Testis (tissue), 5 donors: ENCODE measurements around the gene ZNF362. TPM values are rescaled to one million over a fixed set of nuclear protein-coding genes. Genes with fewer than 3 reads are reported as not detected.

Experiments used
- DNase-seq: peaks from one replicate; pipeline ENCODE4 v3.0.0-alpha.2; 2019
- H3K27ac ChIP-seq, 2 donors: fragments of 200-600 bp; sonication (generic); one replicate each; pipeline ENCODE4 v1.5.1; 2019
- H3K27me3 ChIP-seq: fragments of 200-600 bp; sonication (generic); one replicate; pipeline ENCODE4 v1.5.1; 2019
- H3K36me3 ChIP-seq: fragments of 200-600 bp; sonication (generic); one replicate; pipeline ENCODE4 v1.5.1; 2017; ENCODE audit warnings: low read depth; ENCODE audit errors: missing control alignments
- H3K4me1 ChIP-seq: fragments of 200-600 bp; sonication (generic); one replicate; pipeline ENCODE4 v1.5.1; 2019
- H3K4me3 ChIP-seq, 2 donors: fragments of 200-600 bp; sonication (generic); one replicate each; pipeline ENCODE4 v1.5.1; 2017 to 2019
- H3K9me3 ChIP-seq: fragments of 200-600 bp; sonication (generic); one replicate; pipeline ENCODE4 v1.5.1; 2017
- POLR2A ChIP-seq: fragments of 450-650 bp; IDR thresholded peaks from one replicate; pipeline ENCODE4 v1.6.1; 2017; ENCODE audit warnings: antibody characterized with exemption, mild to moderate bottlenecking, moderate library complexity
- WGBS, 2 donors: methylation state at CpG; one replicate each; pipeline ENCODE4 v1.1.5; 2018; 5-methylcytosine and 5-hydroxymethylcytosine counted together
- intact Hi-C: fragments of 100-400 bp; cut with DNase I; formaldehyde crosslinking; loops from one replicate; pipeline ENCODE4 v1.15.1; 2023; ENCODE audit warnings: low total_unique reads
- long read RNA-seq, 2 donors: transcript quantifications; one replicate each; lab custom pipeline, GENCODE V29; 2026
- polyA plus RNA-seq: library from polyadenylated mRNA; stranded (reverse); fragments of 350-450 nt; fragmentation: Illumina TruSeq; extraction: RNeasy Lipid Tissue Mini Kit (QIAGEN cat#74804); gene quantifications from one replicate; pipeline ENCODE4 v1.2.3, GENCODE V29; 2014; ENCODE audit warnings: low read depth, low replicate concordance; ENCODE audit not compliant: insufficient read depth
- total RNA-seq, 2 donors: library from RNA; depleted of rRNA; stranded (reverse); fragments of >200 nt; gene quantifications; one replicate each; pipeline ENCODE4 v1.2.3, GENCODE V29; 2016
- TF ChIP-seq, protein P1 (sequence below), 3 experiments: fragments of 450-650 bp in 2 of 3; fragments of 200-600 bp in 1 of 3; sonication (generic) in 1 of 3; IDR thresholded peaks; one replicate each; pipeline ENCODE4 v1.5.1; 2016 to 2019; ENCODE audit warnings: antibody characterized with exemption in 3 of 3, mild to moderate bottlenecking in 2 of 3, moderate library complexity in 1 of 3

ZNF362 gene
- total RNA-seq (10 to 100 TPM; 26.6 to 28.6 TPM), polyA plus RNA-seq (16.3 TPM)
- long read RNA-seq, donor 1, partial matches to known transcripts = 6 of 12 reads
- long read RNA-seq, donor 1, other reads (novel, unspliced or antisense) = 6 of 12 reads
- long read RNA-seq, donor 2, partial matches to known transcripts = 7 of 8 reads
- long read RNA-seq, donor 2, other reads (novel, unspliced or antisense) = 0 of 8 reads

DNA sequence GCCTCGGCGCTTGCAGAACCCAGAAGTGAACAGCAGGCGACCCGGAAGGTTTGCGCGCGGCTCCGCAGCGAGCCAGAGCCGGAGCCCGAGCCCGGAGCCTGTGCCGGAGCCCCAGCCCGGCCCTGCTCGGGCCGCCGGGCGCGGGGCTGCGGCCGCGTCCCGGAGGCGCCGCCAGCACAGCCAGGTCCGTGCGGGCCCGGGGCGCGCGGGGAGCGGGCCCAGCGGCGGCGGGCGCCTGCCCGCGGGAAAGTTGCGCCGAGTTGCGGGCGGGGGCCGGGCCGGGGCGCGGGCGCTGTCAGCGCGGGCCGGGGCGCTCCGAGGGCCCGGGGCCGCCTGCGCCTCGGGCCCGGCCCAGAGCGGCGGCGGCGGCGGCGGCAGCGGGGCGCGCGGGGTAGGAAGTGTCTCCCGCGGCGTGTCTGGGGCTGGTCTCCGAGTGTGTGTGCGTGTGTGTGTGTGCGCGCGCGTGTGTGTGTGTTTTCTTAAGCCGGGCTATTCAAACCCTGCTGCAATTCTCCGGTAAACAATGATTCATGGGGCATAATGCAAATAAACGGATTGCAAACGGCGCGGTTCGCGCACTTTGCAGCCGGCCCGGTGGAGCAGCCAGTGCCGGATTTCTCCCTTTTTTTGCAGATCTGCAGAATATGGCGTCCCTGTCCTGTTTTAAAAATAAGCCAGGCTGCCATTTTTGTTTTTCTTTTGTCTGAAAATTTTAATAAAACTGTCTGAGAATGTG, at the start of gene ZNF362:
Gene ZNF362, plus strand, starts transcription at position 22 of the 736 bp plus-strand sequence. CDS start 14,083 bp downstream, outside the sequence.
- Histone ChIP-seq H3K4me3 (peak within 1 kb of the TSS; percentile 69 to 74), H3K27ac (peak within 1 kb of the TSS; percentile 93 to 96), H3K27me3 (no peaks in the 10 kb centered on the region), H3K9me3 (no peaks in the 10 kb centered on the region), H3K4me1 (peaks cover 42% of the 10 kb centered on the region), H3K36me3 (no peaks in the 10 kb centered on the region)
- intact Hi-C loops = no loop called here
- TF ChIP-seq POLR2A = no peak
- TF ChIP-seq, protein P1, sequence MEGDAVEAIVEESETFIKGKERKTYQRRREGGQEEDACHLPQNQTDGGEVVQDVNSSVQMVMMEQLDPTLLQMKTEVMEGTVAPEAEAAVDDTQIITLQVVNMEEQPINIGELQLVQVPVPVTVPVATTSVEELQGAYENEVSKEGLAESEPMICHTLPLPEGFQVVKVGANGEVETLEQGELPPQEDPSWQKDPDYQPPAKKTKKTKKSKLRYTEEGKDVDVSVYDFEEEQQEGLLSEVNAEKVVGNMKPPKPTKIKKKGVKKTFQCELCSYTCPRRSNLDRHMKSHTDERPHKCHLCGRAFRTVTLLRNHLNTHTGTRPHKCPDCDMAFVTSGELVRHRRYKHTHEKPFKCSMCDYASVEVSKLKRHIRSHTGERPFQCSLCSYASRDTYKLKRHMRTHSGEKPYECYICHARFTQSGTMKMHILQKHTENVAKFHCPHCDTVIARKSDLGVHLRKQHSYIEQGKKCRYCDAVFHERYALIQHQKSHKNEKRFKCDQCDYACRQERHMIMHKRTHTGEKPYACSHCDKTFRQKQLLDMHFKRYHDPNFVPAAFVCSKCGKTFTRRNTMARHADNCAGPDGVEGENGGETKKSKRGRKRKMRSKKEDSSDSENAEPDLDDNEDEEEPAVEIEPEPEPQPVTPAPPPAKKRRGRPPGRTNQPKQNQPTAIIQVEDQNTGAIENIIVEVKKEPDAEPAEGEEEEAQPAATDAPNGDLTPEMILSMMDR (IDR thresholded peaks at IDR 0.05) = peak in 1 of 3 experiments; percentile 10
- WGBS, 2 donors = 0 to 1% methylated on average over 16 to 46 of the region's 88 CpGs
- DNase-seq = peak; percentile 69

- Histone ChIP-seq H3K9me3 (no peaks in the 10 kb centered on the region), H3K27ac (no peak overlapping the region), H3K36me3 (no peaks in the 10 kb centered on the region), H3K4me3 (no peak overlapping the region), H3K27me3 (no peaks in the 10 kb centered on the region), H3K4me1 (no peaks in the 10 kb centered on the region)
- TF ChIP-seq POLR2A = no peak
- TF ChIP-seq, protein P1 (IDR thresholded peaks at IDR 0.05) = no peak
- 96 to 98% methylated on average over 3 of the region's 3 CpGs for WGBS, 2 donors
- no peak for DNase-seq
- intact Hi-C loops = no loop called here
These were observed 44.3 kb upstream of the ZNF362 start for GRCh38 chr1:33211972-33212371.

- TF ChIP-seq, protein P1 (IDR thresholded peaks at IDR 0.05) = no peak
- TF ChIP-seq POLR2A = no peak
- Histone ChIP-seq H3K4me3 (no peak overlapping the region), H3K9me3 (no peaks in the 10 kb centered on the region), H3K27me3 (no peaks in the 10 kb centered on the region), H3K4me1 (no peaks in the 10 kb centered on the region), H3K27ac (no peak overlapping the region), H3K36me3 (no peaks in the 10 kb centered on the region)
- 94% methylated on average over 6 to 7 of the region's 7 CpGs for WGBS, 2 donors
- intact Hi-C loops = no loop called here
- no peak for DNase-seq
These were observed 36.2 kb upstream of the ZNF362 start for GRCh38 chr1:33219886-33220661.

DNA sequence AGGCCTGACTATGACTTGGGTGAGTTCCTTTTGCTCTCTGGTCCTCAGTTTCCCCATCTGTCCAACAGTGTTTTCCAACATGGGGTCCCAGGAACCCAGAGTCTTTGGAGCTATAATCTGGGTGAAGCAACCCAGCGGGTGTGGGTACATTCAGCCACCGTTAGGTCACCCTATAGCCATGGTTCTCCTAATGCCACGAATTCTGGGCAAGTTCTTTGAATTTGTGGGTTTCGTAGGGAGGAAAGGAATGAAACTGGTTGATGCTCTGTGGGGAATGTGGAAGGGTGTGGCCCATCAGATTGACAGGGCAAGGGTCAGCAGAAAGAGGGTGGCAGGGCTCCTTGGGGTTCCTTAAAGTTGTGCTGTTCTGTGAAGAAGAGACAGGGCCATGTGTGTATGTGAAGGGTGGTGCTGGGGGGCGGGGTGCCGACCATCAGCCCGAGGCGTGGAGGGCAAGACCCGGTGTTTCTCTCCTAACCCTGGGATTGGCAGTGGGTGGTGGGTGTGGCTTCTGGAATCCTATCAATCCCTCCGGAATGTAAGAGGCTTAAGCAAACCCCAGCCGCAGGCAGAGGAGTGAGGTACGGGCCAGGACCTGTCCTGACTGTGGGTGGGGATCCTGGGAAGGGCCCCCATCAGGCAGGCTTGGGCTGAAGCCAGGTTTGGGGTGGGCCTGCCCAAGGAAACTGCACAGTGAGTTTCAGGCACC, 35.5 kb upstream of the ZNF362 start:
- H3K27me3 ChIP-seq = no peaks in the 10 kb centered on the region
- H3K27ac ChIP-seq = no peak overlapping the region
- WGBS, 2 donors = 53 to 69% methylated on average over 11 to 12 of the region's 12 CpGs
- H3K4me3 ChIP-seq = no peak overlapping the region
- intact Hi-C loops = no loop called here
- H3K9me3 ChIP-seq = no peaks in the 10 kb centered on the region
- no peaks in the 10 kb centered on the region for H3K36me3 ChIP-seq
- DNase-seq = no peak
- TF ChIP-seq POLR2A = no peak
- TF ChIP-seq, protein P1 (IDR thresholded peaks at IDR 0.05) = no peak
- no peaks in the 10 kb centered on the region for H3K4me1 ChIP-seq
